ENCODE results near the gene CACNA1I. TPM values are rescaled to one million over a fixed set of nuclear protein-coding genes. Genes with fewer than 3 reads are reported as not detected.
A peak's percentile ranks its signal among the peaks of the same experiment; 100 is the strongest.

Gene CACNA1I
- total RNA-seq, 2 experiments from 2014 or later = 29.2 to 30.1 TPM

- TF ChIP-seq CTCF (IDR thresholded peaks at IDR 0.05) = no peak
- peak within 1 kb of the TSS; percentile 73 for H3K4me3 ChIP-seq (ENCODE audit: low read length)
Measured at GRCh38 chr22:39532215-39533073, 38.1 kb upstream of the CACNA1I start, which contains the start of gene RPS19BP1. Gene RPS19BP1 (minus strand): TSS chr22:39532748. CDS start chr22:39532738, 10 bp downstream.

GRCh38 chr22:39534092-39534506, 36.5 kb upstream of the CACNA1I start:
- peaks cover 47% of the 10 kb centered on the region for H3K4me1 Mint-ChIP-seq (ENCODE audit: low read depth)
- intact Hi-C loops (cut with DNase I, micrococcal nuclease) = loop anchor here (1.0 to 10.0 kb wide), 10 partner anchors 137 to 1103 kb away; partner anchors contain the start of genes TNRC6B (in 2 of the 2), ADSL (in 1 of the 2), CBX7 (in 1 of the 2) and GRAP2 (in 1 of the 2)
- Histone ChIP-seq H3K4me1 (ENCODE audit: insufficient read depth, low read length) (peaks cover 50% of the 10 kb centered on the region), H3K9me3 (ENCODE audit: control insufficient read depth in 1 of 2, insufficient read depth in 1 of 2, low read length in 2 of 2) (no peaks in the 10 kb centered on the region), H3K27ac (ENCODE audit: low read depth in 1 of 2, low read length in 2 of 2) (no peak overlapping the region), H3K36me3 (ENCODE audit: insufficient read depth, low read length) (peaks cover 20% of the 10 kb centered on the region), H3K27me3 (ENCODE audit: control insufficient read depth in 1 of 2, insufficient read depth in 2 of 2, low read length in 2 of 2) (no peaks in the 10 kb centered on the region), H3K4me3 (ENCODE audit: low read length) (no peak overlapping the region)
- ChIA-PET POLR2A (interaction anchor here (1.1 to 4.7 kb wide), 6 partner anchors 11 to 511 kb away, joined by 3 to 35 read pairs (median 4); partner anchors contain the start of genes ATF4 and RPL3), CTCF (interaction anchor here (0.5 to 2.2 kb wide), 10 partner anchors 11 to 659 kb away, joined by 3 to 43 read pairs (median 4); no protein-coding TSS in a partner anchor)
- no peak overlapping the region for H3K27ac Mint-ChIP-seq
- DNase-seq (peak in 1 of 14 experiments; percentile 53), ATAC-seq (ENCODE audit: poor library complexity) (no peak)
- no peaks in the 10 kb centered on the region for H3K27me3 Mint-ChIP-seq
- TF ChIP-seq CTCF (IDR thresholded peaks at IDR 0.05) = no peak
- no peak overlapping the region for H3K4me3 Mint-ChIP-seq
- no peaks in the 10 kb centered on the region for H3K9me3 Mint-ChIP-seq
- peaks cover 34% of the 10 kb centered on the region for H3K36me3 Mint-ChIP-seq (ENCODE audit: low read depth)

More at GRCh38 chr22:39532215-39533073, 38.1 kb upstream of the CACNA1I start, which contains the start of gene RPS19BP1:
- Mint-ChIP-seq H3K27me3 (no peaks in the 10 kb centered on the region), H3K36me3 (ENCODE audit: low read depth) (peaks cover 45% of the 10 kb centered on the region), H3K4me3 (peak within 1 kb of the TSS; percentile 98), H3K27ac (peak within 1 kb of the TSS; percentile 90), H3K9me3 (no peaks in the 10 kb centered on the region), H3K4me1 (ENCODE audit: low read depth) (peaks cover 64% of the 10 kb centered on the region)
- H3K27me3 ChIP-seq (ENCODE audit: control insufficient read depth in 1 of 2, insufficient read depth in 2 of 2, low read length in 2 of 2) = no peaks in the 10 kb centered on the region
- peak; percentile 98 to 100 (median 99) for DNase-seq
- POLR2A ChIA-PET = interaction anchor here (0.7 to 5.1 kb wide), 6 partner anchors 10 to 512 kb away, joined by 3 to 129 read pairs (median 11); partner anchors contain the start of genes ATF4, RPL3 and TAB1
- peaks cover 67% of the 10 kb centered on the region for H3K4me1 ChIP-seq (ENCODE audit: insufficient read depth, low read length)
- ATAC-seq (ENCODE audit: poor library complexity) = peak; percentile 85
- intact Hi-C loops (cut with DNase I, micrococcal nuclease) = loop anchor here (1.0 to 10.0 kb wide), 8 partner anchors 12 to 1105 kb away; partner anchors contain the start of genes ATF4 (in 2 of the 2), TNRC6B (in 2 of the 2), CBX7 (in 1 of the 2) and GRAP2 (in 1 of the 2)
- CTCF ChIA-PET = interaction anchor here (1.6 to 4.8 kb wide), 3 partner anchors 15 to 133 kb away, joined by 3 to 69 read pairs (median 6); partner anchors contain the start of genes ATF4 and TAB1
- peak within 1 kb of the TSS; percentile 74 to 91 for H3K27ac ChIP-seq (ENCODE audit: low read depth in 1 of 2, low read length in 2 of 2)
- no peaks in the 10 kb centered on the region for H3K9me3 ChIP-seq (ENCODE audit: control insufficient read depth in 1 of 2, insufficient read depth in 1 of 2, low read length in 2 of 2)
- H3K36me3 ChIP-seq (ENCODE audit: insufficient read depth, low read length) = peaks cover 34% of the 10 kb centered on the region
